NCI-H345 treated with DMSO at 0.1 percent for 48 hours (cell line): ENCODE results near the gene MAN2C1.
"Not testable (repeated sequence)": the region's sequence is repeated elsewhere in the genome, so short reads cannot be mapped to it uniquely, and the experiment has no call there.

ENCODE experiments used
- DNase-seq: peaks from one replicate; lab custom pipeline; 2025; ENCODE audit not compliant: unreplicated experiment; lab: John Stamatoyannopoulos, UW

Gene MAN2C1

DNA sequence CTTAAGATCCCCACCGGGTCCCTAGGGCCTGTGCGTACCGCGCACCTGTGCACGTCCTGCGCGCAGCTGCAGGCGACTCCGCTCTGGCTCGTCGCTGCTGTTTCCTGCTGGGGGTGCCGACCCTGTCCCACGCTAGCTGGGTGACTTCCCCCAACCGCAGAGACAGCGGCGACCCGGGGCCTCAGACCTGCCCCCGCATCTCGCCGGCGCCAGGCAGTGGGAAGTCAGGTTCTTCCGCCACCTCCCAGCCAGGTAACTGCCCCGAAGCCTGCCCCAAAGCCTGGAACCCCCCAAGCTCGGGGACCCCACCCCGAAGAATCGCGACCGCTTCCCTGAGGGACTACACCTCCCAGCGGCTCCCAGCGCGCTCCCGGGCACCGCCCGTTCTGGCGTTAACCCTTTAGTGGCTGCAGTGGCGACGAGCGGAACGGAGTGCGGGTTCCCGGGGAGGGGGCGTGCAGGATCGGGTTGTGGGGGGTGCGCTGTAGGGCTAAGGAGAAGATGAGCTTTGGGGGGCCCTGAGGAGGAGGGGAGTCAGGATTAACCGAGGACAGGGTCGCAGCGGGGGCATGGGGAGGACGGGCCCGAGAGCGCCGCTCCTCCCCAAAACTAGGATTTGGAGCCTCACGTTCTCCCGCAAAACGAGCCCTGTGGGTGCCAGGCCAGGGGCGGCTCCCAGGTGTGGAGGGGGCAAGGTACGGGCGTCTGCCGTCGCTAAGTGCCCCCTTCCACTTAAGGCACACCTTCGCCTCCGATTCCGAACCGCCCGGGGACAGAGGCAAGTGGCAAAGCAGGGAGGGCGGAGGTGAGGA, 21.0 kb downstream of the MAN2C1 start:
- DNase-seq: no peak

DNA sequence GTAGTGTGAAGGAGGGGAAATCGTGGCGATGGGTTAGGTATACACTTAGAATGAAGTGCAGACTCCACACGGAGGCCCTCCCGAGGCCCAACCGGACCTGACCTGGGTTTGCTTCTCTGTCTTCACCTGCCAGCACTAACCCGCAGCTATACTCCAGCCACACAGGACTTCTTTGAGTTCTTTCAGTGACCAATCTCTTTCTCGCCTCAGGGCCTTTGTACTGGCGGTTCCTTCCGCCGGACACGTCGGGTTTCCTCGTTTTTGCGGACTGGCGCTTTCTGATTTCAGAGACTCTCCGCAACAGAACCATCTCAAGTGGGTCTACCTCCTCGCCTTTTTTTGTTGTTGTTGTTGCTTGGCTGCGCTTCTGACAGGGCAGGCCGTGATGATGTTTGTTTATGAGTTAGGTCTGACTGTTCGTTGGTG, 21.6 kb downstream of the MAN2C1 start, which contains the start of gene NEIL1:
Gene NEIL1, plus strand, starts transcription at position 244 of the 426 bp plus-strand sequence. CDS start 1,867 bp downstream, outside the sequence.
- DNase-seq: no peak

DNA sequence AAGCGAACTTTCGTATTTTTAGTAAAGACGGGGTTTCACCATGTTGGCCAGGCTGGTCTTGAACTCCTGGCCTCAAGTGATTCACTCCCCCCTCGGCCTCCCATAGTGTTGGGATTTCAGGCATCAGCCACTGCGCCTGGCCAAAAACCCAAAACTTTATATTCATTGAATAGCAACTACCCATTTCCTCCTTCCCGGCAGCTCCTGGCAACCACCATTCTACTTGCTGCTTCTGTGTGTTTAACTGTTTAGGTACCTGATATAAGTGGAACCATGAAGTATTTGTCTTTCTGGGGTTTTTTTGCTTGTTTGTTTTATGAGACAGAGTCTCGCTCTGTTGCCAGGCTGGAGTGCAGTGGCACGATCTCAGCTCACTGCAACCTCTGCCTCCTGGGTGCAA, 24.5 kb downstream of the MAN2C1 start:
- not testable (repeated sequence) for DNase-seq

DNA sequence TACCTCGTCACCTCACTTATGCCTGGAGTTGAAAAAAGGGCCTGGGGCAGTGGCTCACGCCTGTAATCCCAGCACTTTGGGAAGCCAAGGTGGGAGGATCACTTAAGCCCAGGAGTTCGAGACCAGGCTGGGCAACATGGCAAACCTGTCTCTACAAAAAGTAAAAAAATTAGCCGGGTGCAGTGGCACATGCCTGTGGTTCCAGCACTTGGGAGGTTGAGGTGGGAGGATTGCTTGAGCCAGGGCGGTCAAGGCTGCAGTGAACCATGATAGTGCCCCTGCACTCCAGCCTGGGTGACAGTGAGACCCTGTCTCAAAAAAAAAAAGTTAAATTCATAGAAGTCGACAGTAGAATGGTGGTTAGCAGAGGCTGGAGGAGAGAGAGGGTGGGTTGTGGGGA, 26.2 kb downstream of the MAN2C1 start:
- DNase-seq: no peak

DNA sequence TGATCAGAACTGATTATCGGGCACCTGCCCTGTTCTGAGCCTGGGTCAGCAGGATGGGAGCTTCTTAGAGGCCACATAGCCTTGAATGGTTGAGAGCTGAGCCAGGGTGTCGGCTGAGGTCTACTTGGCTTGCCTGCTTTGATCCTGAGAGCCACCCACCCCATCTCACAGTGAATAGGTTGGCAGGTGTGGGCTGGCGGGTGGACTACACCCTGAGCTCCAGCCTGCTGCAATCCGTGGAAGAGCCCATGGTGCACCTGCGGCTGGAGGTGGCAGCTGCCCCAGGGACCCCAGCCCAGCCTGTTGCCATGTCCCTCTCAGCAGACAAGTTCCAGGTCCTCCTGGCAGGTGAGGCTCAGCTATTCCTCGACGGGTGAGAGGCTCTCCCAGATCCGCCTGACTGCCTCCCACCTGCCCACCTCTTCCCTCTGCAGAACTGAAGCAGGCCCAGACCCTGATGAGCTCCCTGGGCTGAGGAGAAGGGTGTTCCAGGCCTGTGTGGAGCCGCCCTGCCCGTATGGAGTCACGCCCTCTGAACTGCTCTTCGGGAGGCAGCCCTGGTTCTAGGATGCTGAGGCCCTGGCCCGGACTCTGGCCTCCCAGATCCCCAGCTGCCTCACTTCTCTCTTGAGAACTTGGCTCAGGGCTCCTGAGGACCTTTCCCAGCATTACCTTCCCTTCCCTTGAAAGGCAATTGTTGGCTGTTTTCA, 28.7 kb downstream of the MAN2C1 start:
- no peak for DNase-seq

DNA sequence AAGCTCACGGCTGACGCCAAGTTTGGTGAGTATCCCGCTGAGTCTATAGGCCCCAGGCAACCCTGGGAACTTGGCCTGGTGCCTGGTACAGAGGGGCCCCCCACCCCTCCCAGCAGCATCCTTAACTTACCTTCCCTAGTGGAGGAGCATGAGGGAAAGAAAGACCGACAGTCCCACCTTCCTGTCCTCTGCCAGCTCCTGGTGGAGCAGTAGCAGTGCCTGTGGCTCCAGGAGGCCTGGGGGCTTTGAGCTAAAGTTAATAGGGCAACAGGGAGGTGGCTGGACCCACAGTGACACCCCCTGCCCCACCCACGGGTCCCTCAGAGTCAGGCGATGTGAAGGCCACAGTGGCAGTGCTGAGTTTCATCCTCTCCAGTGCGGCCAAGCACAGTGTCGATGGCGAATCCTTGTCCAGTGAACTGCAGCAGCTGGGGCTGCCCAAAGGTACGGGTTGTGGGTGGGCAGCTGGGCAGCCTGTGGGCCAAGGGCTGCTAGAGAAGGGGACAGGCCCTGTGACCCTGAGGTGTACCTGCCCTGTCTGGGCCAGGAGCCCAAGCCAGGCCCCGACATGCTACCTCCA, 29.7 kb downstream of the MAN2C1 start:
- DNase-seq: no peak

DNA sequence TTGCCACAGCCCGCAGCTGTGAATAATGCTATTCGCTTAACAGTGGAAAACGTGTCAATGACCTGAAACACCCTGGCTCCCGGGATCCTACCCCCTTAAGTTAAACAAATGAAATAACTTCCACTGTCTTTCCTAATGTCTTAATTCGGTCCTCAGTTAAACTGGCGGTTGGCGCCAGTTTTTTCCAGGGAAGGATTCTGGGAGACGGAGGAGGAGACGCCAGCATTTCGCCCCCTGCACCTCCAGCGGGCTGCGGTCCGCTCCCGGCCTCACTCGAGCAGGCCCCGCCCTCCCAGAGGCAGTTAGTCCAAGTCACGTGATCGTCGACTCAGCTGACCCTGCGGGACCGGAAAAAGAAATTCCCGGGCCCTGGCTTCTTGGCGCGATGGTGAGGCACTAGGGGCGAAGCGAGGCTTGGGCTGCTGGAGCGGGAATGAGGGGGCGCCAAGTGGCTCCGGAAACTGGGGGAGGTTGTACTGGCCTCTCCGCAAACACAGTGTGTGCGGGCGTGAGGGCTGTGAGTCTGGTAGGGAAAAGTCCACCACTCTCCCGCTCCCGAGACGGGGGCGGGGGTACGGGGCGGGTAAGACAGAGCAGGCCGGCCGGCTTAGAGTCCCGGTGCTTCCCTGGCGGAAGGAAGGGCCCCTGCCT, 32.6 kb downstream of the MAN2C1 start, which contains the start of gene COMMD4:
Gene COMMD4, plus strand, starts transcription at position 359 of the 651 bp plus-strand sequence. Its CDS starts 27 bp downstream, at position 386.
- DNase-seq: peak; percentile 74

DNA sequence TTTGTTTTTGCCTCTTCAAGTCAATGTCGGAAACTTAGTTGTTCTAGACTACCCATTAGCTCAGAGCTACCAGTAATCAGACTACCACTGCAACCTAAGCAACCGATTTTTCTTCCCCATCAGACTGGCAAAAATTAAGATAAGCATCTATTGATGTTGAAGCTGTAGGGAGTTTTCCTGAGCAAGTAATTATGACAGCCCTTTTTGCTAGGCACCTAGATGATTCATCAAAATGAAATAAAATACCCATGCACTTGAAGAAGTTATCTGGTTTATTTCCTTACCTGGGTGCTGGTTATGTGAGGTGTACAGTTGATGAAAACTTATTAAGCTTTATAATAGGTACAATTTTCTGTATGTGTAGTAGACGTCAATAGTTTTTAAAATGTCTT, 33.1 kb downstream of the MAN2C1 start:
- no peak for DNase-seq

DNA sequence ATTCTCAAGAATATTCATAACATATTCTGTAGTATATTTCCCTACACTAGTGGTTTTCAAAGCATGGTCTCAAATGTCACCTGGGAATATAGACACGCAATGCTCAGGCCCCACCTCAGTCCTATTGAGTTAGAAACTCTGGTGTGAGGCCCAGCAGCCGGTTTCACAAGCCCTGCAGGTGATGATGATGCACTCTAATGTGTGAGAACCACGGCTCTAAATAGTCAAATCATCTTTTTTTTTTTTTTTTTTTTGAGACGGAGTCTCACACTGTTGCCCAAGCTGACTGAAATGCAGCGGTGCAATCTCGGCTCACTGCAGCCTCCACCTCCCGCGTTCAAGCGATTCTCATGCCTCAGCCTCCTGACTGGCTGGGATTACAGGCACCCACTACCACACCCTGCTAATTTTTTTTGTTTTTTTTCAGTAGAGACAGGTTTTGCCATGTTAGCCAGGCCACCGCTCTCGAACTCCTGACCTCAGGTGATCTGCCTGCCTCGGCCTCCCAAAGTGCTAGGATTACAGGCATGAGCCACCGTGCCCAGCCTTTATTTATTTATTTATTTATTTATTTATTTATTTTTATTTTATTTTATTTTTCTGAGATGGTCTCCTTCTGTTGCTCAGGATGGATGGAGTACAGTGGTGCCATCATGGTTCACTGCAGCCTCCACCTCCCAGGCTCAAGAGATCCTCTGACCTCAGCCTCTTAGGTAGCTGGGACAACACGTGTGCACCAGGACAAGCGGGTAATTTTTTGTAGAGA, 34.6 kb downstream of the MAN2C1 start:
- not testable (repeated sequence) for DNase-seq

DNA sequence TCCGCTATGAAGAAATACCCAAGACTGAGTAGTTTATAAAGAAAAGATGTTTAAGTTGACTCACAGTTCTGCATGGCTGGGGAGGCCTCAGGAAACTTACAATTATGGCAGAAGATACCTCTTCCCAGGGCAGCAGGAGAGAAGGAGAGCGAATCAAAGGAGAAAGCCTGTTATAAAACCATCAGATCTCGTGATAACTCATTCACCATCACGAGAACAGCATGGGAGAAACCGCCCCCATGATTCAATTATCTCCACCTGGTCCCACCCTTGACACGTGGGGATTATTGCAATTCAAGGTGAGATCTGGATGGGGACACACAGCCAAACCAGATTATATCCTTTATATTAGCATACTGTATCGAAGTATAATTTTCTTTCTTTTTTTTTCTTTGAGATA, 36.3 kb downstream of the MAN2C1 start:
- DNase-seq: not testable (repeated sequence)

DNA sequence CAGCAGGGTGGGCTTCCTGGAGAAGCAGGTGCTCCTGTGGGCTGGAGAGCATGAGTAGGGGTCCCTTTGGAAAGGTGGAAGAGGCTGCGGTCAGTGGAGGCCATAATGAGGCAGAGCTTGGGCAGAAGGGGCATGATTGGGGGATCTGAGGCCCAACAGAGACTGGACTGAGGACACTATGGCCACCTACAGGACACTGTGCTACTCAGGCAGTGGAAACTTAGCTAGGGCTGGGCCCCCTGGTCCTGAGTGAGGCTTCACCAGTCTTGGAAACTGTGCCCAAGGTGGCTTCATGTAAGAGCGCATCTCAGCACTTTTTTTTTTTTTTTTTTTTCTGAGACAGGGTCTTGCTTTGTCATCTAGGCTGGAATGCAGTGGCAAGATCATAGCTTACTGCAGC, 38.8 kb downstream of the MAN2C1 start:
- DNase-seq: no peak

DNA sequence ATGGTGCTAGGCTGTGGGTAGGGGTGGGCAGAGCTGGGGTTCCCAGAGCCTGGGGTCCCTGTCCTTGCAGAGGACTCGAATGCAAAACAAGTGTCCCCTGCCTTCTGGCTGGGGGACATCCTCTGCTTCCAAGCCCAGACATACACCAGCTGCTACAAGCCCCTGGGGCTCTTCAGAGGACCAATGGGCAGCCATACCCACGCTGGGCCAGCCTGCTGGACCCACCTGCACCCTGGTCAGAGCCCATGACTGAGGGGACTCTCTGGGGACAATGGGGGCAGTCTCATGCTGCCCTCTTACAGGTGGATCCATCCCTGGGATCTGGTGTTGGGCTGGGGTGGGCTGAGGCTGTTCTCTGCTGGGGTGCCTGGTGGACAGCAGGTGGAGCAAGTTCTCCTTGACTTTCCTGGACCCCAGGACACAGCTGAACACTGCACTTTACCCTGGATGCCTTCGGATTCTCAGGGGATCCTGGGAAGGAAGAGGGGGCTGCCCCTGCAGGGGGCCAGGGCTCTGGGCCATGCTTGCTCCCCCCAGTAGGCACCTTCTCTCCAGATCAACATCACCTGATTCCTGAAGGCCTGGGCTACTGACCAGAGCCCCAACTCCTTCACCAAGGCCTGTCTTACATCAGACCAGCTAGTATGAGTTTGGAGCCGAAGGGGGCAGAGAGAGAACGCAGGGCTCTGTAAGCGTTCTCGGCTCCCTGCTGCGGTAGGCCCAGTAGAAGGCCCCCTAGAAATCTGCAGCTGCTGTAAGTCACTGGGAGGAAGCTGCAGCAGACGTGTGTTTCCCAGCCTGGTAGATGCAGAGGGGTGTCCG, 39.7 kb downstream of the MAN2C1 start:
- no peak for DNase-seq

DNA sequence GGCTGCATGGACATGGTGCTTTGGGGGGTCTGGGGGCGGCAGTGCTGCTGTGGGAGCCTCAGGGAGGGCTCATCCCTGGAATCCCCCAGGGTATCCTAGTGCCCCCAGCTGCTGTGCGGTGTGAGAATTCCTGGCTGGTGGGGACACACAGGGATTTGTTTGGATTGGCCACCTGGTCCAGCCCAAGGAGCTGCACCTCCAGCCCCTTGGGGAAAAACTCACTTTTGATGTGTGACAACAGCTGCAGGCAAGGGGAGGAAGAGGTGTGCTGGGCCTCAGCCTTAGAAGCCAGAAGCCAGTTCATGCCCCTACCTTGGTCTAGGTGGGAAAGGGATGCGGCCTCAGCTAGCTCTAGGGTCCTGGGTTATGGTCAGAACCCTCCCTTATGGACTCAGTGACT, 40.9 kb downstream of the MAN2C1 start:
- DNase-seq: no peak

DNA sequence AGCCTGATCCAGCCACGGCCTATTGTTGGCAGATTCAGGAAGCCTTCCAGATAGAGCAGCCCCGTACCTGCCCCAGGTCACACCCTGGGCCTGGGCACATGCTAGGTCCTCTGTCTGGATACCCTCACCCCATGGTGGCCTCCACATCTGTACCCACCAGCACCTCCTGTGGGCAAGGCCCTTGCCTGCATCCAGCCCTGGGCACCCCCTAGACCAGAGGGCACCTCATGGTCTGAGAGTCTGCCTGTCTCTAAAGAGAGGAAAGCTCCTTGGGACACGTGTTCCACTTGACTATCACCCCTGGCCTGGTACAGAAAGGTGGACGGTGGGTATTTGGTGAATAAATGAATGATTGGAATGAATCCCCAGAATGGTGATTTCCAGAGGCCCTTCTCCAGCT, 41.4 kb downstream of the MAN2C1 start:
- no peak for DNase-seq

DNA sequence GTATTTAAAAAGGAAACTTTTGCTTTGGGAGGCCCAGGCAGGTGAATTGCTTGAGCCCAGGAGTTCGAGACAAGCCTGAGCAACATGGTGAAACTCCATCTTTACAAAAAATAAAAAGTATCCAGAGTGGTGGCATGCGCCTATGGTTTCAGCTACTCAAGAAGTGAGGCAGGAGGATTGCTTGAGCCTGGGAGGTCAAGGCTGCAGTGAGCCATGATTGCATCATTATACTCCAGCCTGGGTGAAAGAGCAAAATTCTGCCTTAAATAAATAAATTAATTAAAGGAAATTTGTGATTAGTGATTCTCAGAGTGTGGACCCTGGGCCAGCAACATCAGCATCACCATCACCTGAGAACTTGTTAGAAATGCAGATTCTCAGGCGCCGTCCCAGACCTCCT, 42.5 kb downstream of the MAN2C1 start:
- DNase-seq: no peak

DNA sequence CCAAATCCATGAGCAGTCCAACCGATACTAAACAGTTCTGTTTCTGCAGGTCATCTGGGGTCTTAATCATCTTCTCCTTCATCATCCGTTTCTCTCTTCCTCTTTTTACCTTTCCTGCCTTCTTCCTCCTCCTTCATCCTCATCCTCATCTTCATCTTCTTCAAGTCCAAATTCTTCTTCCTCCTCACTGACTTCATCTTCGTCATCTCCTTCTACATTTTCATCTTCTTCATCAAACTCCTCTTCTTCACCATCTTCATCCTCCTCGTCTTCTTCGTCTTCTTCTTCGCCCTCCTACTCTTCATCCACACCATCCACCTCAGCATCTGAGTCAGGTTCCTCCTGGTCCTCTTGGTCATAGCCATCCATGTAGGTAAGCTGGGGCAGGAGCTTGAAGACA, 46.7 kb downstream of the MAN2C1 start:
- DNase-seq: no peak

DNA sequence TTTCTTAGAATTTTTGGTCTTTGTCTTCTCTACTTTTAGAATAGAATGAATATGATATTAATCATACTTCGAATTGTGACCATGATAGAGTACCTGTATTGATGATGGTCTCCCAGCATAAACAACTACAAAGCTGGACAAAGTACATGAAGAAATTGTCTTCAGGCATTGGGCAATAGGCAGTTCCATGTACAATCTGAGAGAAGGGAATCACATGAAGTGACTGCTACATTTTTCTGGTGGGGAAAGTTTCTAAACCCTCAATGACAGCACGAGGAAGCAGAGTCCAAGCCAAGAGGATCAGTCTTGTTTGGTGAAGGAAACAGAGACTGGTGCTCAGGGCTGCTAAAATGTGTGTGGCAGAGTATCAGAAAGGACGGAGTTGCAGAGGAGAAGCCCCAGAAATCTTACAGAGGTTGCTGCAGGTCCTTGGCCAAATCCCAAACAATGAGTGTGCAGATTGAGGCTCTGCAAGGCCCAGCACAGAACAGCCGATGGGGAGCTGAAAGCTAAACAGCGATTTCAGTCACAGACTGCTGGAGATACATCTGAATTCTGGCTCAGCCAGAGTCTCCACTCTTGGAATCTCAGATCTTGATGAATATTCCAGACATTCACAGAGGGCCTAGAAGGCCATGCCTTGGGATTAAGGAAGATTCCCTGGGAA, 49.0 kb downstream of the MAN2C1 start:
- DNase-seq: not testable (repeated sequence)

DNA sequence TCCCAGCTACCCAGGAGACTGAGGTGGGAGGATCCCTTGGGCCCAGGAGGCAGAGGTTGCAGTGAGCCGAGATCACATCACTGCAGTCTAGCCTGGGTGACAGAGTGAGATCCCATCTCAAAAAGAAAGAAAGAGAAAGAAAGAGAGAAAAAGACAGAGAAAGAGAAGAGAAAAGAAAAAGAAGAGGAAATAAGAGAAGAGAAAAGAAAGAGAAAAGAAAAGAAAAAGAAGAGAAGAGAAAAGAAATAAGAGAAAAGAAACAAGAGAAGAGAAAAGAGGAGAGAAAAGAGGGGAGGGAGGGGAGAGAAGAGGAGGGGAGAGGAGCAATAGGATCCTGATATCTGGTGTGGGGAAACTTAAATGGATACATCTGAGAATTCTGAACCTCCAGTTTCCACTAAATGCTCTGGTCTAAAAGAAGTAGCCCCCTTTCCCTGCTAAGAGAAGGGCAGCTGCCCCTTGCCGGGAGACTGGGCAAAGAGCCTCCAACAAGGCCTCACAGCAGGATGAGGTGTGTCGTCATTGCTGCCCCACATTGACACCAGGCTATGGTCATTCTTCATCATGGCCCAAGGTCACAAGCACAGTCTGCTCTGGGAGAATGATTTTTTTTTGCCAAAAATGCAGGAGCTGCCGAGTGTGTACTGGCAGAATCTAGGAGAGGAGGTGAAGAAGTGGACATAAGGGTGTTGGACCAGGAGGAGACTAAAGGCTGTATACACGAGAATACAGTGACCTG, 53.7 kb downstream of the MAN2C1 start:
- DNase-seq: no peak
